ENCODE results near the gene OR6C74. TPM values are rescaled to one million over a fixed set of nuclear protein-coding genes. Genes with fewer than 3 reads are reported as not detected.

The OR6C74 gene
- not detected for total RNA-seq
- long read RNA-seq = 0 reads

- DNase-seq (no peak), ATAC-seq (no peak)
- intact Hi-C loops (cut with DNase I) = no loop called here
These were observed at the start of gene OR6C74 for GRCh38 chr12:55244309-55244708. OR6C74 (plus strand) TSS chr12:55244609; CDS start chr12:55247288, 2,679 bp downstream.

DNA sequence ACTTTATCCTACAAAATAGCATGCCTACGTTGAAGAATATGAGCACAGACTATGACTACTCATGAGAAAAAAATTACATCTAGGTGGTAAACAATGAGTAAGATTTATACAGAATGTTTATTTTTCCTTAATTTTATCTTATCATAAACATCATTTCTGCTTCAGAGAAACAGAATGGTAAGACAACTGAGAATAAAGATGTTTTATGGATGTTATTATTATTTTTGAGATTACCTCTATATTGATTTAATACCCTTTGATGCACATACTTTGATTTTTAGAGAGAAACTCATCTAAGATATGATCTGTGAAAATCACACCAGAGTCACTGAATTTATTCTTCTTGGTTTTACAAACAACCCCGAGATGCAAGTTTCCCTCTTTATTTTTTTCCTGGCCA lies 23.7 kb upstream of the OR6C74 start, which contains the start of gene OR10A7:
Gene OR10A7 (plus strand): TSS at position 301 of the 400 bp plus-strand sequence. CDS start 0 bp downstream, at position 301.
- intact Hi-C loops (cut with DNase I) = no loop called here
- DNase-seq (no peak), ATAC-seq (no peak)

DNA sequence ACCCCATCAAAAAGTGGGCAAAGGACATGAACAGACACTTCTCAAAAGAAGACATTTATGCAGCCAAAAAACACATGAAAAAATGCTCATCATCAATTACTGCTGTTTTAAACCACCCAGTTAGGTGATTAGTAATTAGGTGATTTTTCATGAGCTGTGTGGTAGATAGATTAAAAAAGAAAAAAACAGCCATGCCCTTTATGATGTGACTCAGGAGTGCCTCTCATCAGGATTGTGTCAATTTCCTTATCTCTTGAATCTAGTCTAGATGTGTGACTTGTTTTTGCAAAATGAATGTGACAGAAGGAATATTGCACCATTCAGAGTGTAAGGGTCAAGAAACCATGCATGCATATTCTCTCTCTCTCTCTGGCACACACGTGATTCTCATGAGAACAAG lies 17.9 kb upstream of the OR6C74 start:
- intact Hi-C loops (cut with DNase I) = no loop called here
- DNase-seq = no peak
- no peak for ATAC-seq

GRCh38 chr12:55227643-55228042 lies 16.8 kb upstream of the OR6C74 start:
- intact Hi-C loops (cut with DNase I) = no loop called here
- DNase-seq (no peak), ATAC-seq (no peak)

DNA sequence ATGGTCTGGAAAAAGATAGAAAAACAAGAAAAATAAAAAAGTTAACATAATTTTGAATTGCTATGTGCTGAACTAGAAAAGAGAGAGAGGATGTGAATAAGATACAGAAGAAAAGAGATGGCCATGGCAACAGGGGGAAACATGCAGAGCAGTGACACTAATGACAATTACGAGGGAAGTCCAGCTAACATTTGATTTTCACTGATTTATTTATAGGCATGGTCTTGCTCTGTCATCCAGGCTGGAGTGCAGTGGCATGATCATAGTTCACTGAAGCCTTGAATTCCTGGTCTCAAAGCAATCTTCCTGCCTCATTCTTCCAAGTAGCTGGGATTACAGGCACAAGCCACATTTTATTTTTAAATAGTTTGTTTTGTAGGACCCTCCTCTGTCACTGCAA lies 1.8 kb downstream of the OR6C74 start:
- no peak for ATAC-seq
- intact Hi-C loops (cut with DNase I) = no loop called here
- DNase-seq = no peak

- ATAC-seq (no peak), DNase-seq (no peak)
- intact Hi-C loops (cut with DNase I) = no loop called here
These were observed 6.5 kb downstream of the OR6C74 start for GRCh38 chr12:55250944-55251343.

DNA sequence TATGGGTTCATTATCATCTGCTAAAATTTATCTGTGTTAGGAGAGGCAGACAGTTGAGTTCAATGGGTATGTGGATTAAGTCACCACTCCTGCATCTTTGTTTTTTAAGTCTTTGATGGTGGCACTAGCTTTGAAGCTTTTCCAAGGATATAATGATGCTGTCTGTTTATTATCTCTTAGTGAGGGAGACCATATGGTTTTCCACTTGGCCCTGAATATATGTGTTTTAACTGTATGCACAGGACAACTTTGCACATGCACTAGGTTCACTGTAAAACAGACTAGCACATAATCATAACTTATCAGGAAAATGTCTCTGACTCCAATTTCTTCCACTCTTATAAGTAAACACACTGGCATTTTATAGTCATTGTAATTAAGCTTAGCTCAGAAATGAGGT lies 8.9 kb downstream of the OR6C74 start:
- intact Hi-C loops (cut with DNase I) = no loop called here
- DNase-seq = no peak
- ATAC-seq = no peak

GRCh38 chr12:55256831-55257230 lies 12.4 kb downstream of the OR6C74 start:
- intact Hi-C loops (cut with DNase I) = no loop called here
- no peak for ATAC-seq
- DNase-seq = no peak

DNA sequence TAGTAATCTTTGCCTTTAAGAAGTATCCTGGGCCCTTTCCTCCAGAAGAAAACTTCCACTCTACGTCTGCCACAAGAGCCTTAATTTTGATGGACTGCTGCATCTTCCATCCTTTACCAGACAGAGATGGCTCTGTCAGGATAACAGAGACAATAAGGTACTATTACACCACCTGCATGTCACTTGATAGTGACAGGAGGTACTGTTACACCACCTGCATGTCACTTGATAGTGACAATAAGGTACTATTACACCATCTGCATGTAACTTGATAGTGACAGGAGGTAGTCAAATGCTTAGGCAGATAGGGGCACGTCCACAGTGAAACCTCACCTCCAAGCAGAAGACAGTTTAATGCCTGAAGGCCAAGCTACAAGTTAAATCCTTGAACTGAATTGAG lies 13.9 kb downstream of the OR6C74 start:
- no peak for ATAC-seq
- no peak for DNase-seq
- intact Hi-C loops (cut with DNase I) = no loop called here

- ATAC-seq (no peak), DNase-seq (no peak)
- intact Hi-C loops (cut with DNase I) = no loop called here
These were observed 36.6 kb downstream of the OR6C74 start for GRCh38 chr12:55280991-55281390.

DNA sequence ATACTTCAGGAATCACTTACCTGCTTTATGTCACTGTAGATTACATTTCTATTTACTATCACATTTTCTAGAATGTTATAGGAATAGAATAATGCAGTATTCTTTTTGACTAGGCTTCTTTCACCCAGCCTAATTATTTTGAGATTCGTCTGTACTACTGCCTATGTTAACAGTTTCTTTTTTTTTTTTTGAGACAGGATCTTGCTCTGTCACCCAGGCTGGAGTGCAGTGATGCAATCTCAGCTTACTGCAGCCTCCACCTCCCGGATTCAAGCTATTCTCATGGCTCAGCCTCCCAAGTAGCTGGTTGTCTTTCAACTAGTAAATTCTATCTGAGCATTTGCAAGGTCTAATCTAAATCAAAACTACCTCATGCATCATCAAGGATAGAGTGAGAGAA lies 45.6 kb downstream of the OR6C74 start:
- DNase-seq (no peak), ATAC-seq (no peak)
- intact Hi-C loops (cut with DNase I) = no loop called here

Other genes starting within 250 kb of the OR6C74 start
- not detected for gene NEUROD4, start 224.6 kb upstream of the OR6C74 start, total RNA-seq
- gene OR9K2, start 118.2 kb upstream of the OR6C74 start, total RNA-seq = not detected
- not detected for gene OR10A7, start 23.6 kb upstream of the OR6C74 start, total RNA-seq
- gene OR6C6, start 52.0 kb downstream of the OR6C74 start, total RNA-seq = not detected
- gene OR6C1, start 69.7 kb downstream of the OR6C74 start, total RNA-seq = not detected
- not detected for gene OR6C3, start 86.1 kb downstream of the OR6C74 start, total RNA-seq
- gene OR6C75, start 118.4 kb downstream of the OR6C74 start, total RNA-seq = not detected
- not detected for gene OR6C65, start 155.9 kb downstream of the OR6C74 start, total RNA-seq
- gene OR6C76, start 181.6 kb downstream of the OR6C74 start, total RNA-seq = not detected
- gene OR6C2, start 199.5 kb downstream of the OR6C74 start, total RNA-seq = not detected
- not detected for gene OR6C70, start 225.5 kb downstream of the OR6C74 start, total RNA-seq
- not detected for gene OR6C68, start 247.8 kb downstream of the OR6C74 start, total RNA-seq